Tibial artery (tissue), 4 donors: ENCODE results near the gene RNF111.

Source experiments
- DNase-seq, 2 donors: peaks; one replicate each; pipeline ENCODE4 v3.0.0-alpha.2; 2019
- H3K27ac ChIP-seq, 2 donors: fragments of 200-600 bp; sonication (generic) in 1 of 2; 1 replicate in 1 of 2; 2 replicates in 1 of 2; pipeline ENCODE4 v1.5.1; 2018 to 2019; ENCODE audit warnings: mild to moderate bottlenecking in 1 of 2
- H3K27me3 ChIP-seq, 2 donors: fragments of 200-600 bp; sonication (generic) in 1 of 2; one replicate each; pipeline versions ENCODE4 v1.5.1 to v1.6.0; 2016 to 2019
- H3K36me3 ChIP-seq, 3 donors: fragments of 200-600 bp; sonication (generic) in 2 of 3; one replicate each; pipeline ENCODE4 v1.5.1; 2016 to 2019; ENCODE audit warnings: mild to moderate bottlenecking in 2 of 3
- H3K4me1 ChIP-seq, 4 donors: fragments of 200-600 bp; sonication (generic) in 2 of 4; 1 replicate in 3 of 4; 2 replicates in 1 of 4; pipeline ENCODE4 v1.5.1; 2016 to 2019
- H3K4me3 ChIP-seq, 2 donors: fragments of 200-600 bp; sonication (generic) in 1 of 2; 1 replicate in 1 of 2; 2 replicates in 1 of 2; pipeline ENCODE4 v1.5.1; 2018 to 2019; ENCODE audit warnings: mild to moderate bottlenecking in 2 of 2
- H3K9me3 ChIP-seq, 3 donors: fragments of 200-600 bp; sonication (generic) in 1 of 3; one replicate each; pipeline ENCODE4 v1.5.1; 2016 to 2019
- CTCF ChIP-seq, 2 experiments: fragments of 200-600 bp in 1 of 2; fragments of 450-650 bp in 1 of 2; IDR thresholded peaks; one replicate each; pipeline ENCODE4 v1.5.1; 2017 to 2019; ENCODE audit warnings: antibody characterized with exemption in 2 of 2, mild to moderate bottlenecking in 1 of 2, moderate library complexity in 1 of 2
- intact Hi-C: fragments of 100-400 bp; cut with DNase I; formaldehyde crosslinking; loops from one replicate; pipeline ENCODE4 v1.15.0; 2023; ENCODE audit warnings: low total_unique reads

The RNF111 gene

GRCh38 chr15:59131969-59132562 is 144.6 kb downstream of the RNF111 start:
- Histone ChIP-seq H3K9me3 (peaks cover 0 to 12% (median 5%) of the 10 kb centered on the region in 3 donors), H3K4me3 (no peak overlapping the region), H3K36me3 (peaks cover 36 to 41% (median 38%) of the 10 kb centered on the region in 3 donors), H3K4me1 (no peaks in the 10 kb centered on the region), H3K27ac (no peak overlapping the region), H3K27me3 (no peaks in the 10 kb centered on the region)
- no peak for TF ChIP-seq CTCF (IDR thresholded peaks at IDR 0.05)
- intact Hi-C loops = no loop called here
- no peak for DNase-seq

DNA sequence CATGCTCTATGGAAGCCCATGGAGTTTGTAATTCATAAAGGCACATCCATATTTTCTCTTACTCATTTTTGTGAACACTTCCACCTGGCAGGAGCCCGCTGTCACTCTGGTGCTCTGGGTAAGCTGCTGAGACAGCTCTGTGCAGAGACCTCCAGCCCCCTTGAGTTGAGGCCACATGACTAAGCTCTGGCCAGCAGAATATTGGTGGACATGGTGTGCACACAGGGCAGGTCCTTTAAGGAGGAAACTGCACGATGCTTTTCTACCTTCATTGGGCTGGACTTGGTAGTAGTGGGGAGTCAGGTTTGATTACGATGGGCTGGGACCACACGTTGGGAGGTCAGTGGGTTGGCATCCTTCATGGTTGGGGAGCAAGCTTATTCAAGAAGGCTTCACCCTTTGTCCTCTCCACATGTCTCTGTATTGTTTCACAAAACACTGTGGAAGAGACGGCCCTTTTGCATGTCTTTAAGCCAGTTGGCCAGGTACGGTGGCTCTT is 146.5 kb downstream of the RNF111 start:
- no peak overlapping the region for H3K4me3 ChIP-seq
- intact Hi-C loops = no loop called here
- H3K4me1 ChIP-seq = no peaks in the 10 kb centered on the region
- no peak for TF ChIP-seq CTCF (IDR thresholded peaks at IDR 0.05)
- no peak overlapping the region for H3K27ac ChIP-seq
- DNase-seq = no peak
- peaks cover 0 to 4% (median 0%) of the 10 kb centered on the region in 3 donors for H3K9me3 ChIP-seq
- no peaks in the 10 kb centered on the region for H3K27me3 ChIP-seq
- peaks cover 54 to 61% (median 57%) of the 10 kb centered on the region in 3 donors for H3K36me3 ChIP-seq

DNA sequence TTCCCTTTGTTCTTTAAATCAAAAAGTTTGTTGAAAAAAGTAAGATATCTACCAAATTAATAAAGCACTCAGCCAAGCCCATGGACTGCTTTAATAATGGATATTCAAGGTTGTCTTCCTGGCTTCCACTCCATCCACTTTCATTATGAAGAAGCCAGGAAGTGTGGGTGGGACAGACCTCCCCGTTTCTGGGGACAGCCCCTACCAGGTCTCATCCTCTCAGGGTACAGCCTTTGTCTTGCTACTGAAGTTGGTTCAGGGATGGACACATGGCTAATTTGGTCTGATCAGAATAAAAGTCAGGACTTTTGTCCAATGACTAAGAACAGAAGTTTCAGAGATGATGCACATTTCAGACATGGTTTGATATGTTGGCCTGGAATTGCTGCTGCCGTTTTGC is 150.1 kb downstream of the RNF111 start:
- no peaks in the 10 kb centered on the region for H3K9me3 ChIP-seq
- no peak for TF ChIP-seq CTCF (IDR thresholded peaks at IDR 0.05)
- intact Hi-C loops = no loop called here
- DNase-seq = no peak
- H3K27ac ChIP-seq = no peak overlapping the region
- H3K36me3 ChIP-seq = peaks cover 49 to 91% (median 79%) of the 10 kb centered on the region in 3 donors
- H3K27me3 ChIP-seq = no peaks in the 10 kb centered on the region
- H3K4me3 ChIP-seq = no peak overlapping the region
- H3K4me1 ChIP-seq = no peaks in the 10 kb centered on the region

DNA sequence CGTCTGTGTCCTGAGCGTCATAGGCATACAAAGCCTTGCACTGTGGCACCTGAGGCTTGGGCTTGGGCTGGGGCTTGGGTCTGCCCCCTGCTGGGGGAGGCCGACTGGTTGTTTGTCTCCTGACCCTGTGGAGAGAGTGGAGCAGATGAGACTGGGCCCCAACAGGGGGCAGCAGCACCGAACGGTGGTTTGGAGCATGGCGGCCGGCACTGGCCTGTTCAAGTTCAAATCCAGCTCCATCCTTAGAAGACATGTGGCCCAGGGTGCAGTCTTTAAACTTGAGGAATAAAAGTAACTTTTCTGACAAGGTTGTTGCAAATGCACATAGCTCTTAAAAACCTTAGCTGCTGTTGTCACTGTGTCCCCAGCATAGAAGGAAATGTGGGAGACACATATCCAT is 150.8 kb downstream of the RNF111 start:
- Histone ChIP-seq H3K27ac (no peak overlapping the region), H3K4me3 (no peak overlapping the region), H3K27me3 (no peaks in the 10 kb centered on the region), H3K4me1 (no peaks in the 10 kb centered on the region), H3K36me3 (peaks cover 52 to 92% (median 83%) of the 10 kb centered on the region in 3 donors), H3K9me3 (no peaks in the 10 kb centered on the region)
- intact Hi-C loops = no loop called here
- peak; percentile 27 to 28 for TF ChIP-seq CTCF (IDR thresholded peaks at IDR 0.05)
- DNase-seq = no peak

DNA sequence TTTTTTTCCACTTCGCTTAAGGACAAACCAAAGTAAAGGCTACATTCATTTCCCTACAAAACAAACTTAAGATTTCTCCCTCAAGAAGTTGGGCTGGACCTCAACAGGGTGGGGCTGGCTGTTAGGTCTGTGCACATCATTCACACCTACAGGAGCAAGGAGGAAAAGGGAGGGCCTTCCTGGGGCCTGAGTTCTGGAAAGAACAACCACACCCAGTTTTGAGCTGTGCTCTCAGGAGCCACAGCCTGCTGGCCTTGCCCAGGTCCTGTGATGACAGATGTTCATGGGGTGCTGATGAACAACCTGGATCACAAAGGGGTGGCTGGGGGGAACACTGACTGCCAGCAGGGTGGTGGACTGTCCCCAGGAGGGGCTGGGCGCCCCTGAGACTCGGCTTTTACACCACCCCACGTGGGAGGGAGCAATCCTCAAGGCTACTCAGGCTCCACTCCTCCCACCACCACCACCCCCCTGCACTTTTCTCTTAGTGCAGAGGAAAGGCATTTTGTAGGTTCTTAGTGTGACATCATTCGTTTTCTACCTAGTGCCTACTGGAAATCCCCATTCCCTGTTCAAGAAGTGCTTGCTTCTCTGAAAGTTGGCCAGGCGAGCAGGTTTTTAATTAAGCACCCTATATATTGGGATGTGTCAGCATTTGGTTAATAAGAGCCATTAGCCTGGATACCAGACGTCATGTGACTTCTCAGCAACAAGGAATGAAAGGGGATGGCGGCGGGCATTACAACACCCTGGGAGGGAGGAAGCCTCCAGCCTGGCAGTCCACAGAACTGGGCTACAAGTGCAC is 153.2 kb downstream of the RNF111 start:
- no peak for DNase-seq
- no peak for TF ChIP-seq CTCF (IDR thresholded peaks at IDR 0.05)
- H3K27ac ChIP-seq = no peak overlapping the region
- no peak overlapping the region for H3K4me3 ChIP-seq
- peaks cover 42 to 90% (median 81%) of the 10 kb centered on the region in 3 donors for H3K36me3 ChIP-seq
- no peaks in the 10 kb centered on the region for H3K4me1 ChIP-seq
- no peaks in the 10 kb centered on the region for H3K9me3 ChIP-seq
- intact Hi-C loops = no loop called here
- no peaks in the 10 kb centered on the region for H3K27me3 ChIP-seq
